Stimulated activated CD8-positive, alpha-beta memory T cell treated with anti-CD3 and anti-CD28 coated beads, Interleukin-4, amount 100 ng/mL, for 24 hours (primary cell): Measurements from ENCODE around the gene PNPLA3.

Source experiments
- DNase-seq: peaks from one replicate; pipeline ENCODE4 v3.0.0-alpha.2; 2020; ENCODE audit warnings: low read depth

The PNPLA3 gene, protein sequence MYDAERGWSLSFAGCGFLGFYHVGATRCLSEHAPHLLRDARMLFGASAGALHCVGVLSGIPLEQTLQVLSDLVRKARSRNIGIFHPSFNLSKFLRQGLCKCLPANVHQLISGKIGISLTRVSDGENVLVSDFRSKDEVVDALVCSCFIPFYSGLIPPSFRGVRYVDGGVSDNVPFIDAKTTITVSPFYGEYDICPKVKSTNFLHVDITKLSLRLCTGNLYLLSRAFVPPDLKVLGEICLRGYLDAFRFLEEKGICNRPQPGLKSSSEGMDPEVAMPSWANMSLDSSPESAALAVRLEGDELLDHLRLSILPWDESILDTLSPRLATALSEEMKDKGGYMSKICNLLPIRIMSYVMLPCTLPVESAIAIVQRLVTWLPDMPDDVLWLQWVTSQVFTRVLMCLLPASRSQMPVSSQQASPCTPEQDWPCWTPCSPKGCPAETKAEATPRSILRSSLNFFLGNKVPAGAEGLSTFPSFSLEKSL

DNA sequence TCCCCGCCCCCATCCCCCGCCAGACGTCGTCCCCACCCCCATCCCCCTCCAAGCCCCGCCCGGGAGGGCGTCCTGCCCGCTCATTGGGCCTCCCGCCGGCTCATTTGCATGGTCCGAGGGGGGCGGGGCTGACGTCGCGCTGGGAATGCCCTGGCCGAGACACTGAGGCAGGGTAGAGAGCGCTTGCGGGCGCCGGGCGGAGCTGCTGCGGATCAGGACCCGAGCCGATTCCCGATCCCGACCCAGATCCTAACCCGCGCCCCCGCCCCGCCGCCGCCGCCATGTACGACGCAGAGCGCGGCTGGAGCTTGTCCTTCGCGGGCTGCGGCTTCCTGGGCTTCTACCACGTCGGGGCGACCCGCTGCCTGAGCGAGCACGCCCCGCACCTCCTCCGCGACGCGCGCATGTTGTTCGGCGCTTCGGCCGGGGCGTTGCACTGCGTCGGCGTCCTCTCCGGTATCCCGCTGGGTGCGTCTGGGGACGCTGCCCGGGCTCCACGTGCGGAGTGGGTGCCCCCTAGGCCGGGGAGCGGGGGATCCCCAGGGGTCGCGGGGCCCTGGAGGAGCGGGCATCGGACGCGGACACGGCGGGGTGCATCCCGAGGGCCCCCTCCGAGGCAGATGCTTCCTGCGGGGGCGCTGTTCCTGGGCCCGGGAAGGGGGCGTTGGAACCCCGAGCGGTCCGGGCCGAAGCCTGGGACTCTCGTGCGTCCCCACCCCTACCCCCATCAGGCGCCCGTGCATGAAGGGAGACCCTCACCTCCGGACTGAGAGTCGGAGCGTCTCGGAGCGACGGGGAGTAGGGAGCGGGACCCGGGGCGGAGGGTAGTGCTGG, at the start of gene PNPLA3:
TSS of gene PNPLA3 (plus strand) at position 175 of the 834 bp plus-strand sequence. CDS start at position 282, 107 bp downstream.
- peak; percentile 73 for DNase-seq

DNA sequence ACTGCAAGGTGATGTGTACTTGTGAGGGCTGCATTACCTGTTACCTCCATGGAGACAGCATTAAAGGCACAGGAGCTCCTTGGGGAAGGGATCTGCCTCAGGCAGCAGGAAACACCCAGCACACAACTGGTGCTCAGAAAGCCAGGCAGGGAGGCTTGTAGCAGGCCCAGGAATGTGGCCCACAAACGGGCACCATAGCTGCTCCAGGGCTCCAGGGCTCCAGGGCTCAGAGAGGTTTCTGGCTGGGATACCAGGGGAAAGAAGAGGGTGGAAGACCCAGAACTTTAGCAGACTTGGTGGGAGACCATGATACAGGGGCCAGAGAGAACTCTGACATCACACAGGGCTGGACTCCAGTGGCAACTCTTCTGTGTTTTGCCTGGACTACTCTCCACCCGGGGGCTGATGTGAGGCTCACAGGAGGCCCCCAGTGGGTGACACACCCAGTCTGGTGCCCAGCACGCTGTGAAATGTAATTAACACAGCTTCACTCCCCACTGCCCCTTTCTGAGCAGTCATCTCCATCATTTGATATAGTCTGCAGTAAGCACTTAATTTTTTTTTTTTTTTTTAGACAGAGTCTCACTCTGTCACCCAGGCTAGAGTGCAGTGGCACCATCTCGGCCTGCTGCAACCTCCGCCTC, 46.6 kb upstream of the PNPLA3 start:
- no peak for DNase-seq

DNA sequence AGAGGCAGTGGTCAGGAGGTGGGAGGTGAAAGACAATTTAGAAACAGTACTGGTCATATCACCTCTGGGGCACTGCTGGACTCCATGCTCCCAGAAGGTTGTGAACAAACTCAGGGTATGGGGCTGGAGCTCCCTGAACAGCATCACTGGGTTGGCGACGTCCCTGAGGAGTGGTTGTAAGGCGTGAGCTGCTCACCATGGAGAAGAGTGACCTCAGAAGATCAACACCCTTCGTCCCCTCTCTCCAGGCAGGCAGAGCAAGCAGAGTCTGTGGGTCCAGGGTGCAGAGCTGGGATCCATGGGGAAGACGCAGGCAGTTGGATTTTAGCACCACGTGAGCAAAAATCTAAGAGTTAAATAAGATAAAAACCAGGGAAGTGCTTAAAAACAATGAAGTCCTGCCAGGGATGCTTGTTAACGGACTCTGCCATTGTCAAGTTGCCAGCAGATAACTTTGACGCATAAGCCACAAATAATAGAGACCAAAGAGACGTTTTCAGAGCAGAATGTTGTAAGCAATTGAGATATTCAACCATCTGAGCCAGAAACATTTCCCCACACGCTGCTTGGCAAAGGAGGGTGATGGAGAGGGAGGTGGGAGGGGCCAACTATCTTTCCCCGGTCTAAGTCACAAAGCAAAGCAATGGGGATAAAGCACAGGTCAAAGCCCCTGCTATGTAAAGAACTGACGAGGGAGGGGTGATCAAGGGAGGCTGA, 45.4 kb upstream of the PNPLA3 start:
- no peak for DNase-seq

DNA sequence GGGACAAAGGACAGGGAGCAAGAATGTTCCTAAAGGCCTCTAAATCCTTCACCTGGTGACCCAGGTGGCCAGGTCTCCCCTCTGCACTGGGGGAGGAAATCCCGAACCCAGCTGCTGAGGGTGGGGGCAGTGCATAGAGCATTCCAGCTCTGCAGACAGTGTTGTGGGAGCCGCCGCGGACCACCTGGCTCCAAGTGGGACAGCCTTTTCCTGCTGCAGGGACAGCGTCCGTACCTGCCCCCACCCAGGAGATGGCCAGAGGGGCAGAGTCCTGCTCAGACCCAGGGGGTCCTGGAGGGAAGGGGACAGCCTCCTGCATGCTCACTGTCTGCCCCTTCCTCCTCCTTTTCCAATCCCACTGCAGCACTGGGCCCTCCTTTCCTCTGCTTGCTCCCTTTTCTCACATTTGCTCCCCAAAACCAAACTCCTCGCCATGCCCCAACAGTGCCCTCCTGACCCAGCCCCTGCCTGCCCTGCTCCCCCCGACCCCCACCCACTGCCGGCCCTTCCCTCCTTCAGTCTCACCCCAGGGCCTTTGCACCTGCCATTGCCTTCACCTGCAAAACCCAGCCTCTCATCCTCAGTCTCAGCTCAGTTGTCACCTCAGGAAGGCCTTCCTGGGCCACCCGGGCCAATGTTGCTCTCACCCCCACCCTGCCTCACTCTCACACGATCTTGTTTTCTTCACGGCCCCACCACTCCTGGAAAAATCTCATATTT, 44.6 kb upstream of the PNPLA3 start:
- DNase-seq, result no peak

DNA sequence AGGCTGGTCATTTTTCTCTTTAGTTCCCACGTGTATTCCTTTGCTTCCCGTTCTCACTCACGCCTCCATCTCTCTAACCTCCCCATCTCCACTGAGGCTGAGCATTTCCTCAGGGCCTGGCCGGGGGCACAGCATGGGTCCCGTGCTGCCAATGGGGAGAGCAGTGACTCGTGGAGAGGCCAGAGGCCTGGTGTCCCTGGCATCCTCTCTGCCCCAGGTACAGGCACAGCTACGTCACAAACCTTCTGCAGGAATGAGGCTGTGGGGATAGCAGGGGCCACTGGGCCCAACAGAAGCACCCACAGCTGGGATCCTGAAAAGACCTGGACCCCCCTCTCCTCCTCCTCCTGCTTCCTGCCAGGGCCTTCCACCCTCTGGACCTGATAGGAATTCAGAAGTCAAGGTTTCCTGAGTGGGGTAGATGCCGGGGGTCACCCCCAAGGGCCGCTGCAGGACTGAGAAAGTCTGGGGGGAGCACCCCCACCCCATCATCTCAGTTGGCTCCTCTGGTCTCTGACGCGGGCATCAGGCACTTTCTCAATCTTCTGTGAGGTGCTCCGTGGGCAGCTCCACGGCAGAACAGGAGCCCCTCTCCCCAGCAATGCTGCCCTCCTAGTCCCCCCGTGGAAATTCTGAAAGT, 43.6 kb upstream of the PNPLA3 start:
- no peak for DNase-seq

DNA sequence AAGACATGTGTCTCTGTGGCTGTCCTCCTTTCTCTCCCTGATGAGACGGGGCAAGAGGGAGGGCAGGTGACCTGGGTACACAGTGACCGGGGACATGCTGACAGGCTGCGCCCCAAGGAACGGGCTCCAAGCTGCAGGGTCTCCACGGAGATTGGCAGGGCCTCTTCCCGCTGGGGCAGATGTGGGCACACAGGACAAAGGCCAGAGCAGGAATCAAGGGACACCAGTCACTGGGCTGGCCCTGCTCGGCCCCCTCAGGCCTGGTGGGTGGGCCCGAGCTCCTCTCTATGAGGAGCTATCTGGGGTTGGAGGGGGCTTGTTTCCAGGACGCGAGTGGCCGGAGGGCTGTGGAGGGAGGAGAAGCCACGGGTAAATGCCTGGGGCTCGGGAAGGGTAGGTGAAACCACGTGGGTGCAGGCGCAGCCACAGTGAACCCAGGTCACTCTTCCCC, 43.0 kb upstream of the PNPLA3 start:
- DNase-seq, result no peak

DNA sequence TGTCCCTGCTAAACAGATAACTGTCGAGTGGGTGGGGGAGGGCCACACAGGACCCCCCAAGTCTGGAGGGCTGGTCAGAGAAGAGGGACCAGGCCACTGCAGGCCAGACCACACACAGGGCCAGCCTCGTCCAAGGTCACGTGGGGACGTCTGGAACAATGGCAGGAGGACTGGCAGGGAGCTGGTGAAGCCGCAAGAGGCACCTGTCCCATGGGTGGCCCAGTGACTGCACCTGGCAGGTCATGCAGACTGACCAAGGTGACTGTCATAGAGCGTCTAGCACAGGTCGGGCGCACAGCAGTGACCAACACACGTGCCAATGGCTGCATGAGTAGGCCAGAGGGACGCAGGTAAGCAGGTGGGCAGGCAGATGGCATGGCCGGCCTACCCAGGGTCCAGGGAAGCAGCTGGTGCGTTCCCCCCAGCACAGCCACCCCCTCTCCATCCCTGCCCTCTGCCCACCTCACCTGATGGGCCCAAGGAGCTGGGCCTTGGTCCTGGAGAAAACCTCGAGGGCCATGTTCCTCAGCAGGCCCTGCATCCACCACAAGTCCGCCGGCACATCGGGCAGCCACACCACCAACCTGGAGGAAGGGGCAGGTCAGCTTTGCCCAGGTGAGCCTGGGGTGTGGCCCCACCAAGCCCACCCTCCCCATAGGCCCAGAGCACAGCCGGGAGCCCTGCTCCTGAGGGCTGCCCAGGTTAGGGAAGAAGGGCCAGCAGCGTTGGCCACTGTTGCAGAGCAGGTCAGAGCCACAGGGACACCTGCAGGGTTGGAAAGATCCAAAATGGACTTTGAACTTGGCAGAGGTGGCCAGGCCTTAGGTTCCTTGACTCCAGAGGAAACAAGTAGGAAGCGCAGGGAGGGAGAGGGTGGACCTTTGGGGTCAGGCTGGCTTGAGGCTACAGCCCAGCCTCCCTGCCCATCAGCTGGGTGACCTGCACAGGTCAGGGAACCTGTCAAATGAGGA, 42.2 kb upstream of the PNPLA3 start:
- DNase-seq, result no peak

DNA sequence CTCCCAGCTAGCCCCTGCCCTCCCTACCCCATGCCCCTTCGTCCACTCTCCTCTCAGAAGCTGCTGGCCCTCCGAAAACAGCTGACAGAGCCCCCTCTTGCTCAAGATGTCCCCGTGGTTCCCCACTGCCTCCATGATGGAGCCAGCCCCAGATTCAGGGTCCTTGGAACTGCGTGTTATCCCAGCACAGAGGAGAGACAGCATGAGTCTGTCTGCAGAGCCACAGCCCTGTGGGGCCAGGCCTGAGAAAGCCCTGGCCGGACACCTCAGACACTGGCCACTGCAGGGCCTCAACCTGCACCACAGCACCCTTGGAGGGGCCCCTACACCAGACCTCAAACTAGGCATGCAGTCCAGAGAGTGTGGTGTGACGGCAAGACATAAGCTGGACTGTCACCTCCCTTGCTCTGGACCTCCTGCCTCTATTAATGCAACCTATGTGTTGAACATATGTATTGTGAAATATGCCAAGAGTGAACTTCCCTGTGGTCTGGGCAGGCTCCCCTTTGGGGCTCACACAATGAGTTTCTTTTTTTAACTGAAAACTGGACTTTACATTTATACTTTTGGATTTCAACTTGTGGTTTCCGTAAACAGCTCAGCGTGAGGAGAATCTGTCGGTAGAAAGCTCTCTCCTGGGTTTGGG, 41.4 kb upstream of the PNPLA3 start:
- no peak for DNase-seq

DNA sequence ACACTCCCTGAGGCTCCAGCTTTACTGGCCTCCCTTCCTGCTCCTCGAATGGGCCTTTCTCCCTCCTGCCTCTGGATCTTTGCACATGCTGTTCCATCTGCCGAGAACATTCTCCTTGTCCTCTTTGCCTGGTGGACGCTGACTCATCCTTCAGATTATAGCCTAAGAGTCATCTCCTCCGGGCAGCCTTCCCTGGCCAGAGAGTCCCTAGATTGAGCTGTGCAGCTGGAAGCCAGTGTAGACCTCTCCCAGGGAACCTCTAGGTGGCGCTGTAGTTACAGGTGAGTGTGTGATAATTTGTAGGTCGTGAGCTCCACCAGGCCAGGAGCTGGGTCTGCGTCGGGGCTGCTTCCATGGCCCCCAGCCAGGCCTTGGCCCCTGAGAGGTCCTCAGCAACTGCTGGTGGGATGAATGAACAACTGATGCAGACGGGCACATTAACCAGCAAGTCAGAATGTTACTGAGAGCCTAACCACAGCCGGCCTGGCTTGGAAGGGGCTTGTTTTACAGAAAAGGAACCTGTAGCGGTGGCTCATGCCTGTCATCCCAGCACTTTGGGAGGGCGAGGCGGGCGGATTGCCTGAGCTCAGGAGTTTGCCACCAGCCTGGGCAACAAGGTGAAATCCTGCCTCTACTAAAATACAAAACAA, 40.5 kb upstream of the PNPLA3 start:
- DNase-seq, result no peak

DNA sequence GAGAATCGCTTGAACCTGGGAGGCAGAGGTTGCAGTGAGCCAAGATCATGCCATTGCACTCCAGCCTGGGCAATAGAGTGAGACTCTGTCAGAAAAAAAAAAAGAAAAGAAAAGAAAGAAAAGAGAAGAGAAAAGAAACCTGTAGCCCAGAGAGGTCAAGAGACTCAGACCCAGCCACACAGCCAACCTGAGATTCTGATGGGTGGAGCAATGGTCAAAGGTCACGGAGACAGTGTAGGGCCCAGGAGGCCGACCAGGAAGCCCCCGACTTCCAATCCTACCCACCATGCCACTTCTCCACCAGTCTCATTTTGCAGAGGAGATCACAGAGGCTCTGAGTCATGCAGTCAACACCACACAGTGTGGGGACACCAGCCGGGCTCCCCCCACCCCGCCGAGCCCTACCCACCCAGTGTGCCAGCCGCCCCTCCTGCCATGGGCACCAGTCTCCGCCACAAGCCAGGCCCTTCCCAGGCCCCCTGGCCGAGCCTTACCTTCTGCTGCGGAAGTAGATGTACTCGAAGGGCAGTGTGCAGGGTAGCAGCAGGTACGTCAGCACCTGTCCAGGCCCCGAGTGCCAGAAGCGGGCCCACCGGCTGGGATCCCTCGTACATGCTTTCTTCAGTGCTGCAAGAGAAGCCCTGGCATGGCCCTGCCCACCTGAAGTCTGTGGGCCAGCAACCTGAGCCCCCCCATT, 39.7 kb upstream of the PNPLA3 start:
- no peak for DNase-seq

DNA sequence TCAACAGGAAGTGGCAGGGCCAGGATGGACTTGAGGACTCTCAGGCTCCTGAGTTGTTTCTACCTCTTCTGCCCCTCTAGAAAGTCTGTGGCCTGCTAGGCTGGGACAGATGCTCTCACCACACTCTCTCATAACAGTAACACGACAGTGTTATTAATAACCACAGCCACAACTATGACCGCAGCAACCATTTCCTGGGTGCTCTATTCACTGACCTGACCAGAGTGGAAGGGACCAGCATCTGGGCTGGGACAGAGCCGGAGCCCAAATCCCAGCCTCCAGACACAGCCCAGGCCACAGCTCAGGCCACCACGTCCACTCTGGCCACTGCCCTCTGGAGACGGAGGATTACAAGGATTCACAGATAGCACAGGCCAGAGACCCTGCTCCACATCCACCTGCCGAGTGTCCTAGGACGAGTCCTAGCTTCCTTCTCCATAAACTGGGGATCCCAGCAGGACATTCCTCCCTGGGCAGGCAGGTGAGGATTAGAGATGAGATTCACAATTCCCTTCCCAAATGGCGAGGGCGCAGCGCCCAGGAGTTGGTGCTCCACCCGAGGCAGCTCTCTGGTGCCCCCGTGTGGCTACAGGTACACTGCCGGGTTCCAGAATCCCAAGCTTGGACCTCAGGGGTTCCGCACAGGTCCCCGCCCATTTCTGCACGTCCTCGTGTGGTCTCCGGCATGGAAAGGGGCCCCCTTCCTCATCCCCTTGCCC, 38.8 kb upstream of the PNPLA3 start:
- peak; percentile 35 for DNase-seq

DNA sequence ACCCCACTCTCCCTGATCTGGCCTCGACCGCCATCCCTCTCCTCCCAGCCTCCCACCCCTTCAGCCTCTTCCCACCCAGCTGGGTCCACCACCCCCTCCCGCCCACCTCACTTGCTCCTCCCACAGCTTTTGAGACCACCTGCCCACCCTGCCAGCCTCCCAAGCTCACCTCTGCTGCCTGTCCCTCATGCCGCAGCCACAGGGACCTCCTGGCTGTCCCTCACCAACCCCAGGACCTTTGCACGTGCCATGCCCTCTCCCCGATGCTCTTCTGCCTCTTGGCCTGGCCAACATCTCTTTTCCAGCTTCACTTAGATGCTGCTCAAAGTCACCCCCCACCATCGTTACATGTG, 38.3 kb upstream of the PNPLA3 start:
- DNase-seq, result no peak

DNA sequence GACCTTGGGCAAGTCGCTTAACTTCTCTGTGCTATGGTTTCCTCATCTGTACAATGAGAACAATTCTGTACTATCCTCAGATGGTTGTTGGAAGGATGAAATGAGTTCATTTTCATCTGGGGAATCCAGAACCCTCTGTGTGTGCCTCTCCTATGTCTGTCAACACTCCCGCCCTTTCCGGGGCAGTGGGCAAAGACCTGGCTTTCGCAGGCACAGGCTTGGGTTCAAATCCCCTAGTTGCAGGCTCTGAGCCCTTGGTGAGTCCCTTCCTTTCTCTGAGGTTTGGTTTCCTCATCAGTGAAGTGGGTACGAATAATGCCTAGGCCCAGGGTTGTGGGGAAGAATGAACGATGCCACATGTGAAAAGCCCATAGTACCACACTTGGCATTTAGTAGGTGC, 37.8 kb upstream of the PNPLA3 start:
- DNase-seq, result no peak

DNA sequence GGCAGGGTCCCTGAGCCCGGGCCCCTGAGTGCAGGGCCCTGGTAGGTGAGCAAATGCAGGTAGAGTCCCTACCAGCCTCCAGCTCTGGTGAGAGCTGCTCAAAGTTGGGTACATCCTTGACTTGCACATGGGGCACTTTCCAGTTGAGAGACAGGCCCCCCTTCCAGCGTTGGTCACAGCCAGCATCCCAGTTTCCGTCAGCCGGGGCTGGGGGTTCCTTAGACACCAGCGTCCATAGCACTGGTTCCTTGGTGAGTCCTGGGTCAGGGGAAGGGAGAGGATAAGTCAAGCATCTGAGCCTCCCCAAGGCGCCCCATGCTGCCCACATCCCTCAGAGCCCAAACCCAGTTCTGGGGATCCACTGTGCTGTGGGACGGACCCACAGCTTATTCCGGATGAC, 37.4 kb upstream of the PNPLA3 start:
- DNase-seq, result no peak

DNA sequence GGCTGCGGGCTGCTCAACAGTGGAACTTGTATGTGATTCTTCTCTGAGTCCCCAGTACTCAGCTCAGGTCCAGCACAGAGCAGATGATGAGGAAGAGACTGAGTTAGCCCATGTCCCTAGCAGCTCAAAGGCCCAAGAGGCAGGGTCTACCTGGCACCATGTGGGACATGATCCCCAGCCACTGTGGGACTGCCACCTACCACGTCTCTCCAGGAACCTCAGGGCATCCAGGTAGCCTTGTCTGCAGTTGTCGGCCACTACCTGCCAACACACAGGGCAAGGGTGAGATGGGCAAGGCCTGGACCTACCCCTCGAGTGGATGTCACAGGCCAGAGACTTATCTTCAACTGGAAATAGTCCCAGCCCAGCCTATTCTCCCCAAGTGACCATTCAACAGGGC, 36.2 kb upstream of the PNPLA3 start:
- no peak for DNase-seq

DNA sequence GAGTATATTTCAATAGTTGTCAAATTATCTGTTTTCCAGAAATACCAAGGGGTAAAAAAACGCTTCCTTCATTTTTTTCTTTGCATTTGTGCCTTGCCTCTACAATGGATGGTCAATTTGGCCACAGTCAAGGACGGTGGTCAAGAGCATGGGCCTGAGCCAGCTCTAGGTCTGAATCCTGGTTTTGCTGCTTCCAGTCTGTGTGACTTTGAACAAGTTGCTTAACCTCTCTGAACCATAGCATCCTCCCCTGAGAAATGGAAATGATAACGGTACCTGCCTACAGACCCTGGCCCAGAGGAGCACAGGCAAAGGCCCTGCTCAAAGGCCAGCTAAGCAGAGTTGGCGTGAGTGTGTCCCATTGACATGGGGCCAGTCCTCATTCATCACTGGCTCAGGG, 34.9 kb upstream of the PNPLA3 start:
- DNase-seq, result no peak

DNA sequence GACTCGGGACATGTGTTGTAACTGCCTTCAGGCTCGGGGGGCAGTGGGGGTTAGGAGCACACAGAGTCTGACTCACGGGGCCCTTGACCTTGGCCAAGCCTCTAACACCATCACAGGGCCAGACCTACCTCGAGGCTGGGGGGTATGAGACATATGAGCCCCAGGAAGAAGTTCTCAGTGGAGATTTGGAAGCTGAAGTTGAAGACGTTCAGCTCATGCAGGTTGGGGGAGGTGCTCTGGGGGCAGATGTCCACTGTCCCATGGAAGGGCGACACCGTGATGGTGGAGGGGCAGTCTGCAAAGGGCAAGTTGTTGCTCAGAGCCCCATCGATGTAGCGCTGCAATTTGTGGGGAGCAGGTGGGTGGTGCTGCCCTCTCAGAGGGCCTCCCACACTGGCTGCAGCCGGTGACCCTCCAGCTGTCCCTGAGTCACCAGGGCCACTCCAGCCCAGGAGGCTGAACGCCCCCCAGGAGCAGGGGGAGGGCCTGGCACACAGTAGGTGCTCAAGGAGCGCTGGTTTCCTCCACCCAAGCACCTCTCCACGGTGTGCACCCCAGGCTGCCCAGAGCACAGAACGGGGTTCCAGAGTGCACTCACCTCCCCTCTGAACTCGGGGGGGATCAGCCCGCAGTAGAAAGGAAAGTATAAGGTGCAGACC, 34.3 kb upstream of the PNPLA3 start:
- no peak for DNase-seq
